HG03159 (cell line): Measurements from ENCODE around the gene RPL21.
A peak's percentile ranks its signal among the peaks of the same experiment; 100 is the strongest.

Experiments used
- ATAC-seq: cut with Tn5 transposase; IDR thresholded peaks from one replicate; pipeline ENCODE4 v1.9.1; 2021; ENCODE audit warnings: mild to moderate bottlenecking, moderate library complexity; ENCODE audit not compliant: unreplicated experiment

The RPL21 gene

DNA sequence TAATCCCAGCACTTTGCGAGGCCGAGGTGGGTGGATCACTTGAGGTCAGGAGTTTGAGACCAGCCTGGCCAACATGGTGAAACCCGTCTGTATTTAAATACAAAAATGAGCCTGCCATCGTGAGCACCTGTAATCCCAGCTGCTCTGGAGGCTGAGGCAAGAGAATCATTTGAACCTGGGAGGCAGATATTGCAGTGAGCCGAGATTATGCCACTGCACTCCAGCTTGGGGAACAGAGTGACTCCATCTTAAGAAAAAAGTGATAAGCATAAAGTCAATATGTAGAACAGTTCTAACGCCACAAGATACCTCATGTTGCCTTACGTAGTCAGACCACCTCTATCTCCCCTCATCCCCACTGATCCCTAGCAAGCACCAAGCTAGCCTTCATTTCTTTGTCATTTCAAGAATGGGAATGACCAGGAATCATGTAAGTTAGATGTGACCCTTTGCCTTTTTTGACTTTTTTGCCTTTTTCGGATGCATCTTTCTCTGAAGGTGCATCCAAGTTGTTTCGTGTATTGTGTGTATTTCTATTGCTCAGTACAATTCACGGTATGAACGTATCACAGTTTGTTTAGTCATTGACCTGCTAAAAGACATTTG lies 6.4 kb downstream of the RPL21 start:
- ATAC-seq = no peak

DNA sequence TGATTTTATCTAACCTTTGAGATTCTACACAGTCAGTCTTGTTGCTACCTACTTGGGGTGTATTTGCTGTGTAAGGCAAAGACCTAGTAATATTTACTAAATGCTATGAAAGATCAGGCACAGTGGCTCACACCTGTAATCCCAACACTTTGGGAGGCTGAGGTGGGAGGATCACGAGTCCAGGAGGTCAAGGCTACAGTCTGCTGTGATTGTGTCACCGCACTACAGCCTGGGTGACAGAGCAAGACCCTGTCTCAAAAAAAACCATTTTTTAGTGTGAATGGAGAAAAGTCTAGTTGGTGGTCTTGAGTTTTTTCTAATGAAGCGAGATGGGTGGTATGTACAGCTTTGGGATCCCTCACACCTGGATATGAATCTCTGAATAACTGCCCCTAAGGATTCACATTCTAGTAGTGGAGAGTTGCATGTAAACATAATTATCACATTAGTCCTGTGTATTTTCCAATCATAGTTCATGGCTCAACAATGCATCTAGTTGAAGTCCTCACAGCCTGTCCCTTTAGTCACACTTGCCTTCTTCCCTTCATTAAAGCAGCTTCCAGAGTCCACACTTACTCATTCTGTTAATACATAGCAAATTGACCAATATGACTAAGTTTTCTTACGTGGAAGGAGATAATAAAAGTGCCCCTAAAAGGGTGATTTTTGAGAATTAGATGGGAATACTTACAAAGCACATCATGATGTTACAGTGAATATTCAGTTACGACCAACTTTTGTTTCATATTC lies 7.5 kb downstream of the RPL21 start:
- ATAC-seq = no peak

DNA sequence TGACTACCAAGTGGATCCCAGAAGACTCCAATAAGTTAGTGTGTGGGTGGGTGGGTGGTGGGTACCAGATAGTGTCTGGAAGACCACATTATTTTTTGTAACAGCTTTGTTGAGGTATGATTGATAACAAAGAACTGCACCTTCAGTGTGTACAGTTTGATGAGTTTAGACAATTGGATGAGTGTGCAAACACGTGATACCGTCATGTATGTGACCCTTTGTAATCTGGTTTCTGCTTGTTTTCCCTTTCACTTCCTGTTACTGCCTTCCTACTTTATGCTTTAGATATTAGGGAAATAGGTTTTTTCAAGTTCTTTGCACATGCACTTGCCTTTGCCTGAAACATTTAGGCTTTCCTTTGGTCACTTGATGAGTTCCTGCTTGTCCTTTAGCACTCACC lies 8.5 kb downstream of the RPL21 start:
- peak; percentile 60 for ATAC-seq

DNA sequence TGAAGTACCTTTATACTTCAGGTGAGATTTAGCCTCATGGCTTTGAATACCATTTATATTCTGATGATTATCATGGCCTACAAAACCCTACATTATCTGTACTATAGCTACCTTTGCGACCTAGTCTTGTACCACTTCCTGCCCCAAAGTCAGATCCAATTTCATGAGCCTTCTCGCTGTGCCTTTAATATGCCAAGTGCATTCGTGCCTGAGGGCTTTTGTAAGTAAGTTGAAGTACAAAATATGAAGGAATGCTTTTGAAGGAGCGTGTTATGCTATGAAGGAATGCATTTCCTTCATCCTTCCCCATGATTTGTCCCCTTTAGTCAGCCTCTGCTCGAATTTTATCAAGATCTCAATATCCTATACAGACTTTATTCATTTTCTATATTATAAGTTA lies 10.0 kb downstream of the RPL21 start:
- no peak for ATAC-seq

DNA sequence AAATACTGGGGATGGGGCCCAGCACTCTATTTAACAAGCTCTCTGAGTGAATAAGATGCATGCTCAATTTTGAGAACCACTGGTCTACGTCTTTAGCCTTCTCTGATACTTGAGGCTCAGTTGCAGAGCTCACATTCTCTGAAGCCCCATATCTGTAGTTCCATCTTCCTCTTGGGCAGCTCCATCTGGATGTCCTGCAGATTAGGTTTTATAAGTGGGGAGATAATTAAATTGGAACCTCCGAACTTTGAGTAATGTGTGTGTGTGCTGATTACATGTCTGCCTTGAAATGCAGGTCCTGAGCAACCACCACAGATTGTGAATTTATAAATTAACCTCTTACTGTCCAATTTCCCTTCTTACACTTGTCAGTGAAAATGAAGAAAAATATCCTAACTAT lies 12.1 kb downstream of the RPL21 start:
- ATAC-seq = no peak

DNA sequence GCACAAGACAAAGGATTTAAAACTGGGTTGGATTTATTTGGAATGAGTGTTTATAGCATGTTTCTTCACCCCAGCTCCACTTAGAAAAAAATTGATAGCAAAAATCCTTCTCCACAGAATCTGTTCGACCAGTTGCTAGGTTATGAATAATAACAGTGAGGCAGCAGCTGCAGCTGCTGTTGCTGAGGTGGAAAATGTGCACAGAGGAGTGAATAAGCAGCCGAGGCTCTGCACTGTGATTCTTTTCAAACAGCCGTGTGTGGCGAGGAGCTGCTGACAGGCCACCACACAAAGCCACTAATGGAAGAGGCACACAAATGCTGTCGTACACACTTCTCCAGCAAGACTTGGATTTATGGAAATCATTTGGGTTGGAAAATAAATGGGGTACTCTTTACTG lies 12.8 kb downstream of the RPL21 start:
- no peak for ATAC-seq

DNA sequence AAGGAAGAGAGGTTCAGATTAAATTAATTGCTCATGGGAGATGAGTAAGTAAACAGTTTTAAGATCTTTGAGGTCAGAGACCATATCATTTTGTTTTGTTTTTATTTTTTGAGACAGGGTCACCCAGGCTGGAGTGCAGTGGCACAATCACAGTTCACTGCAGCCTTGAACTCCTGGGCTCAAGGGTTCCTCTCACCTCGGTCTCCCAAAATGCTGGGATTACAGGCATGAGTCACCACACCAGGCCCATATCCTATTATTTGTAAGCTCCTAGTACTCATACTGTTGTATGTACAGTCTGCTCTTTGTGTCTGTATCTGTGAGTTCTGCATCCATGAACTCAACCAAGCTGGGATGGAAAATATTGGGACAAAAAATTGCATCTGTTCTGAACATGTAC lies 13.3 kb downstream of the RPL21 start:
- no peak for ATAC-seq

DNA sequence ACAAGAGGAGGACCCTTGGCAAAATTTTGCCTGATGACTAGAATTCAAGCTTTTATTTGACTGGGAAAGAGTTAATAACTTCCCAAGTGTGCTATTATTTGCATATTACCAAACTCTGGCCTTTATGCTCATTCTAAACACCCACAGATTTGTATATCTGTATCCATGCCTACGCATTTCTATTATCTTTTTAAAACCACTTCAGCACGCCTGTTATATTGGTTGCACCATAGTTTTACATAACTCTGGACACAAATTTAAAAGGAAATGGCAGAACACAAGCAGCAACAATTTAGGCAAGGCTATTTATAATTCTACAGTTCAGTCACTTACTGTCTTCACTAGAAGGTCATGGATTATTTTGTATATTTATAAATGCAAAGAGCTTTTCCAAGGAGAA lies 15.6 kb downstream of the RPL21 start:
- no peak for ATAC-seq

DNA sequence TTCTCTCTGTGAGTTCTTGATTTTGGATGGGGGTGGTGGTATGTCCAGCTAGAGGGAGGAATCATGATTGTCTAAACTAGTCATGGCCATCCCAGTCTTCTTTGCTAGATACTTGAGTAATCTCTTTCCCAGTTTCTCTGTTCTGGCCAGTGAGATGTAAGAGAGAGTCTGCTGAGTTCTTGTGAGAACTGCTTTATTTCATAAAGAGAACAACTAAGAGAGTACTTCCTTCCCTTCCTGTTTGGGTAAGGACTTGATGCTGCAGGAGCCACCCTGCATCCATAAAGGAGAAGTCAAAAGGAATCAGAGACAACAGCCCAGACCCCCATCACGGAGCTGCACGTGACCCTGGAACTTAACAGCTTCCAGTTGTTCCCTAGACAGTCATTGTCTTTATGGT lies 16.2 kb downstream of the RPL21 start:
- ATAC-seq = no peak

DNA sequence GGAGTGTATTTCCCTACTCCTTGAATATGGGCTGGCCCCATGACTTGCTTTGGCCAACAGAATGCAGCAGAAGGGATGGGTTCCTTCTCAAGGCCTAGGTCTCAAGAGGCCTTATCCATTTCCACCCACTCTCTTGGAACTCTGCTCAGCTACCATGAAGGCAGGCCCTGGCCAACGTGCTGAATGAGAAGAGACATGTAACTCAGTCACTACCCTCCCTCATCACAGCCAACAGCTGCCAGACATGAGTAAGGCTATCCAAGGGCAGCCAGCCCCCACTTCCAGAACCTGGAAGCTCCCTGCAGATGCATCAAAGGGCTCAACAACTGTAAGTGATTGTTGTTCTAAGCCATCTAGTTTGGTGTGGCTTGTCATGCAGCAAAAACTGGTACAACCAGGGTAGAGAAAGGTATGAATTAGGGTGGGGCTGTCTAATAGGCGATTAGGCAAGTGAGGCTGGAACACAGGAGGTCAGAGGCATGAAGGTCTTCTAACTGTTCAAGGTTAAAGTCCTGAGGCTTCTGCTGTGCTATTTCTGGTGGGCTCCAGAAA lies 17.8 kb downstream of the RPL21 start:
- ATAC-seq = no peak

DNA sequence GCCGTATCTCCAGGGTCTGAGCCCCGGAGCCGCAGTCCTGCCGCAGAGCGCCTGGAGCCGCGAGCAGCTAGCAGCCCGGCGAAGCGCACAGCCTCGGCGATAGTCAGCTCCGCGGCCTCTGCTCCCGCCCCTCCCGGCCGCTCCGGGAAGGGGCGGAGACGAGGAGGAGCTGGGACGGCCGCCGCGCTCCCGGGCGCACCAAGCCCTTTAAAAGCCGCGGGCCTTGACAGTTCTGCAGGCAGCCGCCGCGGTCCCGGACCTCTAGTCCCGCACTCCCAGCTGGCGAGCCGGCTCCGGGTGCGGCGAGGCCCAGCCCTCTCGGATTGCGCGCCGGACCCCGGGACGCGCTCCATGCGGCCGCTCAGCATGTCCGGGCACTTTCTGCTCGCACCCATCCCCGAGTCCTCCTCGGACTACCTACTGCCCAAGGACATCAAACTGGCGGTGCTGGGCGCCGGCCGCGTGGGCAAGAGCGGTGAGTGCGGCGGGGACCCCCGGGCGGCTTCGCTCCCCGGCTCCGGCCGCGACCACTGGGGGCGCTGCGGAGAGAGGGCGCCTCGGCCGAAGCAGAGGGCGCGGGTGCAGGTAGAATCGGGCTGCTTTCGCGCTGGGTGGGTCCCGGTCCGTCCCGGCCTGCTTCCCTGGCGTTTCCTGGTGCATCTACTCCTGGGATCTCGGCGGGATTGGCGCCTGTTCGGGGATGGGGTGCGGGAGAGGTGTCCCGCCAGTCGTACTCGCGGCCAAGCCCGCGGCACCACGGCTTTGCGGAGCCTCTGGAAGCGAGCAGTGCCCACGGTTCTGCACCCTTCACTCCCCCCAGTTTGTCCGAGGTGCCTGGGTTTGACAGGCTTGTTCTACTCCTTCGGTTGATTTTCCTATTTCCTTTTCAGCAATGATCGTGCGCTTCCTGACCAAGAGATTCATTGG lies 19.5 kb downstream of the RPL21 start, which contains the start of gene RASL11A:
Gene RASL11A (plus strand): TSS at position 237 of the 927 bp plus-strand sequence. CDS start 115 bp downstream, at position 352.
- peak; percentile 88 for ATAC-seq

DNA sequence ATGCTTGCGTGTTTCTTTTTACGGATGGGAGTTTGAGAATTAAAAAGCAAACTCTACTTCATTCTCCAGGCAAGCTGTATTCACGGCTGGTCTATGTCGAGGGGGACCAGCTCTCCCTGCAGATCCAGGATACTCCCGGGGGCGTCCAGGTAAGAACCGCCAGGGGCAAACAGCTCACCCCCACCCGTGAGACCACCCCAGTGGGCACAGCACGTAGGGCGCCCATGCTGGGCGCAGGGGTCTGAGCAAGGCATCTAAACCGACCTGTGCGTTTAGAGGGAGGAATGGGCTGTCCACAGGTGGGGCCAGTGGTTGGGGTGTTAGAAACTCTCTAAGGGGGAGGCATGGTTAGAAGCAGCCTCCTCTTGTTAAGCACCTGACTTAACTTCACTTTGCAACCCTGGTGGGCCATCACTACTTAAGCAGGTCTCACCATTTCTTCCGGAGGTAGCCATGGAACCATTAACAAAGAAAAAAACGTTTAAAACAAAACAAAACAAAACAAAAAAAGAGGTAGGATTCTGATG lies 20.3 kb downstream of the RPL21 start:
- ATAC-seq = no peak

DNA sequence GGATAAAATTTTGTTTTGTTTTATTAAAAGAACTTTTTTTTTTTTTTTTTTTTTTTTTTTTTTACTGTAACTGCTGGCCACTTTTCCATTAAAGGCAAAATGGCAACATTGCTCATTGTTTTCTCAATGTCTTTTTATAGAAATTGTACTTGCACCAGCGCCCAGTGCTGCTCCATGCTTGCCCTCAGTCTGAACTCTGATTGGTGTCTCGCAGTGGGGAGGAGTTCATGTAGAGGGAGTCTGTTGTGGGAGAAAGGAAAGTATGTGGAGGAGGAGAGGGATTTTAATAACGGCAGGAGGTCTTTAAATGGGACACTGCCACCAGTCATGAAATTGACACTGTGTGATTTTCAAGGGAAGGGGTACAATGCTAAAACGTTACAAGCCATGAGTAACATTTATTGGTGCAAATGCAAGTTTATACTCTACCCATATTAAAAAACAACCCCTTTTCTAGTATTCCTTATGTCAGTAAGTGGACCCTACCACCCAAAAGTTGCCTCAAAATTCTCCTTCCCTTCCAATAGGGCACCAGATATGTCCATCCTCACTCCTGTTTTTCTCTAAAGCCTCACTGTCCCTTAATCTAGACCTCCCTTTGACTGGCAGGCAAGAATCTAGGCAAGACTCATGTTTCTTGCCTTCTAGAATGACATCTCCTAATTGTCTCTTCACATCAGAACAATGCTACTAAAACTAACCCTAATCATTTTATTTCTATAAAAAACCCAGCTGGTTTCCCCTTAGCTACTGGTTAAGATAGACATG lies 22.5 kb downstream of the RPL21 start:
- ATAC-seq = no peak

DNA sequence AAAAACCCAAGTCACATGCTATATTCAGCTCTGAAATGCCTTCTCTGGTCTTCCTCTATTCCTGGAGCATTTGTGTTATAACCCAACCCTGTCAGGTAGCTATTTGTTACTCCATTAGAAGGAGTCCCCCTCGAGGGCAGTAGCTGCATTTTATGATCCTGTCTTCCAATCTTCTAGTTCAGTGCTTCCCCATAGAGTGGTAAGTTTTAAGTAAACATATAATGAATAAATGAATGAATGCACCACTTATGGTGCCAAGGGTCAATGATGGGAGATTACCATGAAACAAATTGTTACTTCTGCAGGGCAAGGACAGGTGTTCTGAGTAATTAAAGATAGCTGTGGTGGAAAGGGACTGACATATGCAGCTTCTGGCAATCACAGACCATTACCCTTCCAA lies 23.3 kb downstream of the RPL21 start:
- ATAC-seq = no peak

DNA sequence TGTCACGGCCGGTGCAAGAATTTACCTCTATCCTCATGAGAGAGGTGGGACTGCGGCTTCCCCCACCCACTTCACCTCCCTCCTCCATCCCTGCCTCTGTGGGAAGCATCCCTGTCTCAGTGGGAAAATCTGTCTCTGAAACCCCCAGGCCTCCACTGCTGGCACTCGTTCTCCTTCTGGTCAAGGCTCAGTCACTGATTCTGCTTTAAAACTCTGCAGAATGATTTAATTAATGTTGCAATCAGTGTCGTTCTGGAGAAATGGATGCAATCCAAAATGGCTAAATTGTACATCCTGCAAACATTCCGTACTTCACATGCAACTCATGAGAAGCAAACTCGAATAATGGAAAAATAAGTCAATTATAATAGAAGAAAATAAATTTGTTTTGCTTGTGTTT lies 24.8 kb downstream of the RPL21 start:
- no peak for ATAC-seq

DNA sequence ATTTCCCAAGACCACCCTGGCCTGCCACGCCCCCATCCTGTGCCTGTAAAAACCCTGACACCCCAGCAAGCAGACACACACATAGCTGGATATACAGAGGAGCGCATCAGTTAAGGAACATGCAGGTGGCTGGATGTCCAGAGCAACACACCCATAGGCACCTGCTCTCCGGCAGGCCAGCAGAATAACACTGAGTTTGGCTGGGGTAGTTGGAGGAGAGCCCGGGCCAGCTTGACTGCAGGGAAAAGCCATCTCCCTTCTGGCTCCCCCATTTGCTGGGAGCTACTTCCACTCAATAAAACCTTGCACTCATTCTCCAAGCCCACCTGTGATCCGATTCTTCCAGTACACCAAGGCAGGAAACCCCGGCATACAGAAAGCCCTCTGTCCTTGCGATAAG lies 28.1 kb downstream of the RPL21 start:
- ATAC-seq = no peak

DNA sequence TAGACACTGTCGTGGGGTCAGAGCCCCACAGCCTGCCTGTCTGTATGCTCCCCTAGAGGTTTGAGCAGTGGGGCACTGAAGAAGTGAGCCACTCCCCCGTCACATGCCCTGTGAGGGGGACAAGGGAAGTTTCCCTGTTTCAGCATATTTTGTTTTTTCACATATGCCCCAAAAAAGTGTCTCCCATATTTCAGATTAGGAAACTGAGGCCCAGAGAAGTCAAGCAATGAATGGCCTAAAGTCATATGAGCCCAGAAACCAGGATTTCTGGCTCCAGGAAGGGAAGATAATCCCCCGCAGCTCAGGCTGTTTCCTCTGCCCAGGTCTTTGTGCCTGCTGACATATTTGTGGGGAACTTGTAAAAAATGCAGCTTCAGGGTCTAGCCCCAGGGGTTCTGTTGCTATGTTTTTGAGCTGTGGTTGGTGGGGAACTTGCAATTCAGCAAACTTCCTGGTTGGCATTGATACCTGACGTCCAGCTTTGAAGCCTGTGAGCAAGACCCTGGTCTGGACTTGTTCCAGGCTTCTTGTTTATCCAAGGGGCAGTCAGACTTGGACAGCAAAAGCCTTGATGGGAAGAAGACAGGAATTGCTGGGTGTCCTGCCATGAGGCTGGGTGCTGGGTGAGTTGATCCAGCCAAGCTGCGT lies 28.8 kb downstream of the RPL21 start:
- no peak for ATAC-seq

DNA sequence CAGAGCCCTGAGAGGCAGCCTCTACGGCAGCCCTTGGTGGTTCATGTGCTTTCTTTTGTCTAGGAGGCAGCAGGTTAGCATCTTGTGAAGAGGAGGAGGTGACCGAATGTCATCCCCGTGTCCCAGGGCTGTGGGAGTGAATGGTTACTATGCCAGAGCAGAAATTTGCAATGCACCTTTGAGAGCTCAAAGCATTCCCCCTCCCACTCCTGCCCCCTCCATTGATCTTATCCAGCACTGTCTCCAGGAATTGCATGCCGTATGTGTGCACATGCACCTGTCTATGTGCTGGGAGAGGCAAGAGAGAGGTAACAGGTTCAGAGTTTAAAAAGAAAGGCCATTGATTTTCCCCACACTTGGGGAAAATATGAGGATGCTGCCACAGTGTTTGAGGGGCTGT lies 29.5 kb downstream of the RPL21 start:
- ATAC-seq = no peak

DNA sequence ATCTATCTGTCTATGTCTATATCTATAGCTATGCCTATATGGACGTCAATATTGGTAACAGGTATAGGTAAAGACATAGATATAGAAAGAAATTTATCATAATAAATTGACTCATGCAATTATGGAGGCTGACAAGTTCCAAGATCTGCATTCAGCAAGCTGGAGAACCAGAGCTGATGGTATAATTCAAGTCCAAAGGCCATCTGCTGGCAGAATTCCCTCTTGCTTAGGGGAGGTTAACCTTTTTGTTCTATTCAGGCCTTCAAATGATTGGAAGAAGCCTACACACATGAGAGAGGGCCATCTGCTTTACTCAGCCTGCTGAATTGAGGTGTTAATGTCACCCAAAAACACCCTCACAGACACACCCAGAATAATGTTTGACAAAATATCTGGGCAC lies 30.1 kb downstream of the RPL21 start:
- no peak for ATAC-seq
